ENCODE data around the gene TBX5.

The TBX5 gene

DNA sequence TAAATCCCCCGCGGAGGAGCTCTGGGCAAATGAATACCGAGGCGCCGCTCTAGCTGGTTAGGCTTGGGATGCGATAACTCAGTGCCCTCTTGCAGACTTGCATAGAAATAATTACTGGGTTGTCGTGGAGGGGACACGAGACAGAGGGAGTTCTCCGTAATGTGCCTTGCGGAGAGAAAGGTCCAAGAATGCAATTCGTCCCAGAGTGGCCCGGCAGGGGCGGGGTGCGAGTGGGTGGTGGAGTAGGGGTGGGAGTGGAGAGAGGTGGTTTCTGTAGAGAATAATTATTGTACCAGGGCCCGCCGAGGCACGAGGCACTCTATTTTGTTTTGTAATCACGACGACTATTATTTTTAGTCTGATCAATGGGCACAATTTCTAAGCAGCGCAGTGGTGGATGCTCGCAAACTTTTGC lies 2.5 kb upstream of the TBX5 start:
- H3K4me3 ChIP-seq: peak overlapping the region in 2 of 7 experiments; percentile 23 to 38
- H3K27ac ChIP-seq: peak overlapping the region in 7 of 21 experiments; percentile 12 to 91 (median 73)

DNA sequence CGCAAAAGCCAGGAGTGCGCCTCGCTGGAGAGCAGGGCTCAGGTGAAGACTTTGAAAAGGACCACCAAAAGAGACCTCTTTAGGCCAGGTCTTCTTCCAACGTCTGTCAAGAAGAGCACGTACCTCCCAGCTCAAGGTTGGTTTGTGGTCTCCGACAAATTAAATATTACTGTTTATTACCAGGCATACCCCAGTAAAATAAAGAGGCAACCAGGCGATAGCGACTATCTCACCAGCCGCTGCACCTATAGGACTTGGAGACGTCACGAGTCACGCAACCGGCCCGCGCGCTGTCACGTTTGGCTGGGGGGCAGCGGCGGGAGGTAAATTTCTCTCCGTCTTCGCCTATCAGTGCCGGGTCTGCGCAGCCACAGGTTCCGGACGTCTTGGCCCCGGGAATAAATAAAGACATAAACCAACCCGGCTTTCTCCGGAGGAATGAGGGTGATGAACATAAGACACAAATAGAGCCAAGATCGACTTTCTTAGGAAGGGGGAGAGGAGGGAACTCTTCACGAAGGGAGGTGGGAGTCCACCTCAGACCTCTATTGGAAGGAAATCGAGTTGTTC lies 2.0 kb upstream of the TBX5 start:
- peak overlapping the region in 4 of 21 experiments; percentile 70 to 91 (median 80) for H3K27ac ChIP-seq
- peak overlapping the region in 2 of 7 experiments; percentile 23 to 38 for H3K4me3 ChIP-seq

DNA sequence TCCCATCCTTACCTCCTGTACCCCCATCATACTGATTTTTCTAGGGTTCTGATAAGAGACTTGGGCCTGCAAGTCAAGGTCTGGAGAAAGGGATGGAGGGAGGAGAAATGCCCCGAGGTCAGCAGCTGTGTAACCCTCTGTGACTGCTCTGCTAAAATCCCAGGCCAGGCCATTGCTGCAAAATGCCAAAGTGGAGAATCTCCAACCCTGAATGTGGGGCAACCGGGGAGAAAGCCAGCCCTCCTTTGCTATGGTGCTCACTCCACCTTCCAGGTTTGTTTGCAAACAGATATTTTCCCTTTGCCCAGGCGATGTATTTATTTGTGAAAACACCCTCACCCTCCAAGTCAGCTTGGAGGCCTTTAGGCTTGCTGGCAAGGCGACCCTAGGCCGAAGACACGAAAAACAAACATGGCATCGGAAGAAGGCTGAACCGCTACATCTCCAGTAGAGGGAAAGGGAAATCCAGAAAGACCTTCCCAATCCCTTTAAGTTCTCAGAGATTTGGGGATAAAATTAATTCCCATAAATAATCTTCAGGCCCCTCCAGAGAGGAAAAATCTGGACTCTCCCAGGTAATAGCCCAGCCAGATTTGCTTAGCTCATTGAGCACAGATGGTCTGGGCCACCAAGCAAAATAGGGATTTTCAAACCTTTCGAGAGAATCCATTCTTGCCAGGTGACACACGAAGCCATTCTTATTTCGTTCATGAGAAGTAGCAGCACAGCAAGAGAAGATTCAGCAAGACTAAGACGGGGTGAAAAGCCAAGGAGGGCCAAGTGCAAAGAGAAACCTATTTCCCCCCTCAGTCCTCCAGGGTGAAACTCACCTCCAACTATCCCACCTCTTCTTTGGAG lies 1.3 kb upstream of the TBX5 start:
- peak overlapping the region in 4 of 21 experiments; percentile 55 to 91 (median 75) for H3K27ac ChIP-seq

DNA sequence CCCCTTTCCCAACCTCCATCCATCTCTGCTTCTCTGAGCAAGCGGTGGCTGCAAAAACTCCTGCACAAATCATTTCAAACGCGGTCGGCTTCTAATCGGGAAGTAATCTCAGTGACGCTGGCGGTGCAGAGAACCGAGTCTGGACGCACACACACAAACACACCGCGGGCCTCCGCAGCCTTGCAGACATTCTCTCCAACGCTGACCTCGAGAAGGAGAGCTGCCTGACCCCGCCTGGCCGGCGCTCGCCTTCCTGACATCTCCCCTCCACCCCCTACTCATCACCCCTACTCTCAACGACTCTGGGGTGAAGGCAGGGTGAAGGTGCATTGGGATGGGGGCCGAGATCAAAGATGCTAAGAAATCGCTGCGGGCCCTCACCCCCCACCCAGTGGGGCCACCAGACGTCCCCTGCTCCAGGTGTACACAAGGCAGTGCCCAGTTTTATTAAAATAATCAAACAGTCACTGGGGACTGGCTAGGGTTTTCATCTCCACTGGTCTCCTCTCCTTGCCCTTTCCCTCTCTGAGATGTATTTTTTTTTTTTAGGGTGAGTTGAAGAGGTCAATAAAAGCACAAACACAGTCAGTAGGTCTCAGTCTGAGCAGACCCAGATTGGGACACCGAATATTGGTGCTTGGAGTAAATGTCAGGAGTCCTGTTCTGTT lies 506 bp upstream of the TBX5 start:
- H3K4me3 ChIP-seq: peak overlapping the region in 2 of 7 experiments; percentile 34 to 38
- H3K27ac ChIP-seq: peak overlapping the region in 5 of 21 experiments; percentile 50 to 91 (median 70)

More for the DNA sequence above, 1.3 kb upstream of the TBX5 start:
- peak overlapping the region in 1 of 7 experiments; percentile 38 for H3K4me3 ChIP-seq

DNA sequence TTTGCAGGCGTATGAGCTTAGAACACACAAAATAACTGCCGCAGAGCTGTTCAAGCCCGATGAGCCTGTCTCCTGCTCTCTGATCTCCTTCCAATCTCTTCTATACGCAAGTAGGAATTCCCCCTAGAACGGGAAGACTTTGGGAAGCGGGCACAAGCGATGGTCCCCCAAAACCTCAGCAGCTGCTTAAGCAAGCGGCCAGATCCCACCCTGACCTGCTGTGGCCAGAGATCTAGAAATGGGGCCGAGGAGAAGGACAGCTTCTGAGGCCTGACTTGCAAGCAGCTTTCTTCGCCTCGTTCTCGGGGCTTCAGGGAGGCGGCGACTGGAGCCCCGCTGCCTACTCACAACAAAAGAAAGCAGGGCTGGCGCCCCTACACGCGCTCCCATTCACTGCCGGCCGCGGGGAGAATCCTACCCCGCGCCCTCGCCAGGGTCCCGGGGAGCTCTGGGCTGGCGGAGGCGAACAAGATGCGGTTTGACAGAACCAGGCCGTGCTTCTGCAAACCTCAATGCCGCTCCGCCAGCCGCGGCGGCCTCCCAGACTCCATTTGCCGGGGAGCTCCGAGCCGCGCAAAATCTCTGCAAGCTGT lies 922 bp downstream of the TBX5 start:
- Histone ChIP-seq H3K4me3 (peak overlapping the region in 3 of 7 experiments; percentile 1 to 34 (median 32)), H3K27ac (peak overlapping the region in 7 of 21 experiments; percentile 0 to 91 (median 68))

DNA sequence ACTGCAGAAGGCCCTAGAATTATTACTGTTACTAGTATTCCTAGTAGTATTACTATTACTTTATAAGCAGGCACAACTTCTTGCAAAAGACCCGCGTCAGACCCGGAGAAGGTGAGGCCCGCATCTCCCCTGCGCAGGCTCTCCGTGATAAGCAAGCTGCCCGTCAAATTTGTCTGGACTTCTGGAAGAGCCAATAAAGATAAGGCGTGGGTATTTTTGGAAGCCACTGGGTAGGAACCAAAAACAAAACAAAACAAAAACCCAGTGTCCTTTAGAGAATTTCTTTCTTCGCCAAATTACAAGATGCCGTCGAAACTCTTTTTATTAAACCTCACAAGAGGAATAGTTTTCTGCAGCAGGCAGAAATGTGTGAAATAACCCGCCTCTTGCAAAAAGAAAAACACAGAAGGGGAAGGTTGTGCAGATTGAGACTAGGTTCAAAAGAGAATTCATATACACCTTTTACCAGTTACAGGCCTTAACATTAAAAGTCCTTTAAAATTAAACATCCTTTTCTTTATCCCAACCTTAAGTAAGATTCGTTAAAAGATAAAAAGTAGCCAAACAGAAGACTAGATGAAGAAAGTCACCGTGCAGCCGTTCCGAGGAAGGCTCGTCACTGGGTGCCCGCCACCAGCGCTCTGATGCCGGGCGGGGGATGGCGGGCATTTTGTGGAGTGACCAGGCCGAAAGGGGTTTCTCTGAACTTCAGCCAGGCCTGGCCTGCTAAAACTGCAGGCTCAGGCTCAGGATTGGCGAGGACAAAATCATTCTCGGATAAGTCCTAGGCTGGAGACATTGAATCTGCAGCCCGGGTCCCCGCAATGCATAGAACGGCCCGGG lies 1.6 kb downstream of the TBX5 start:
- Histone ChIP-seq H3K27ac (peak overlapping the region in 7 of 21 experiments; percentile 0 to 91 (median 68)), H3K4me3 (peak overlapping the region in 2 of 7 experiments; percentile 32 to 34)

DNA sequence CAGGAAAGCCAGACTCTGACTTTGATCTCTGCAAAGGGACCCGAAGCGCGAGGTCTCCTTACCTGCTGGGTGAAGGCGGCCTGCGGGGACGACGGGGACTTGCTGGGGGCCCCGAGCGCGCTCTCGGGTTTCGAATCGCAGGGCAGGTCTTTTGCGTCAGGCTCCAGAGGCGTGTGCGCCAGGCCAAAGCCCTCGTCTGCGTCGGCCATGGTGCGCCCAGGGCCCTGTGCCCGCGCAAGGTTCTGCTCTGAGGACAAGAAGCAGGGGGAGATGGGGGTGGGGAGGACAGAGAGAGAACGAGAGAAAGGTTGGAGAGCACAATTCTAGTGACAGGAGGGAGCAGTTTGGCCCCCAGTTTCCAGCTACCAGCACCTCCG lies 2.3 kb downstream of the TBX5 start:
- H3K4me3 ChIP-seq: peak overlapping the region in 1 of 7 experiments; percentile 32
- H3K27ac ChIP-seq: peak overlapping the region in 4 of 21 experiments; percentile 47 to 91 (median 74)

DNA sequence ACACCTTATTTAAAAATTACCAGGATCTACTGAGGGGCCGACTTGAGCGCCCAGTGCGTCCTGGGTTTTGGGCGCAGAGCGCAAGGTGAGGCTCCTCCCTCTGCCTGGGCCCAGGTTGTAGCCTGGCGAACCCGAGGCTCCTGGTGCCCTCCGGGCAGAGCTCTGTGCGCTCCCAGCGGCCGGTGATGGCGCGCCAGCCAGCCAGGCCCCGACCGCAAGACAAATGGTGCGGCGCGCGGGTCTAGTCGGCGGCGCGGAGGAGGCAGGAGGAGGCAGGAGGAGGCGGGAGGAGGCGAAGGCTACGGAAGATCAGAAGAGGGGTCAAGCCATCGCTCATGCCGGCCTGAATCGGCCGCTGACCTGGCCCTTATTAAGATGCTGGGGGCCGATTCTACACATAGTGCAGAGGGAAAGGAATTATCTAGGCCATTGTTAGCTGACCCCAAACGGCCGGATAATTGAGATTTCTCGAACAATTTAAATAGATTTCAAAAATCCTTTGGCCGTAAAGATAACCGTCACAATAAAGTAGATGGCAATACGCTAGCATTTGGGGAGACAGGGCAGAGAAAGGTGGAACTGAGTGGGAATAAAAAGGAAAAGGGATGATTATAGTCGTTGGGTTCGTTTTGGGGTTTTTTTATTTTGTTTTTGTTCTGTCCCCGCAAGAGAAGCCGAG lies 2.8 kb downstream of the TBX5 start:
- H3K4me3 ChIP-seq: peak overlapping the region in 1 of 7 experiments; percentile 6
- H3K27ac ChIP-seq: peak overlapping the region in 4 of 21 experiments; percentile 47 to 91 (median 74)

DNA sequence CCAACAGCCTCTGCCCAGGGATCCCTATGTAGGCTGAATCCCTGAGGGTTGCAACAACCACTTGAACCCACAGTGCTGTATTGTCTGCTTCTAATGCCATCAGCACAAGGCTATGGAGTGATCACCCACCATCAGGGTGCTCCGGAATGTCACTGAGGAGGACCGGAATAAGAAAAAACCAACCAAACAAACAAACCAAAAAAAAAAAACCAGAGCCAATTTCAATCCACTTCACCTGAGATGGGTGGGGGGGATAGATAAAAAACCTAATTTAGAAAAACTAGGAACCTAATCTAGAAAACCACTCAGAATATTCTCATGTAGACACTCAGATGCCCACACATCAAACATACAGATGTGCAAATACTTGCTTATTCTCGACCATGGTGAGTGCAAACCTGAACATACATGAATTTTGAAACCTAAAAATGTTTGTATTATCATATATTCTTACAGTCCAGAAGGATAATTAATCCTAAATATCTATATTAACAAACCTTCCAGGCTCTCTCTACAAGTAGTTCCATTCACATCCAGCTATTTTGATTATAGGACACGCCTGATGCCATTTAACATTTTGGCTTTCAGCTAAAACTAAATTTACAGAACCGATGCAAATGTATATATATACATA lies 3.7 kb downstream of the TBX5 start:
- Histone ChIP-seq H3K27ac (peak overlapping the region in 2 of 21 experiments; percentile 31 to 91), H3K4me3 (no peak overlapping the region)

DNA sequence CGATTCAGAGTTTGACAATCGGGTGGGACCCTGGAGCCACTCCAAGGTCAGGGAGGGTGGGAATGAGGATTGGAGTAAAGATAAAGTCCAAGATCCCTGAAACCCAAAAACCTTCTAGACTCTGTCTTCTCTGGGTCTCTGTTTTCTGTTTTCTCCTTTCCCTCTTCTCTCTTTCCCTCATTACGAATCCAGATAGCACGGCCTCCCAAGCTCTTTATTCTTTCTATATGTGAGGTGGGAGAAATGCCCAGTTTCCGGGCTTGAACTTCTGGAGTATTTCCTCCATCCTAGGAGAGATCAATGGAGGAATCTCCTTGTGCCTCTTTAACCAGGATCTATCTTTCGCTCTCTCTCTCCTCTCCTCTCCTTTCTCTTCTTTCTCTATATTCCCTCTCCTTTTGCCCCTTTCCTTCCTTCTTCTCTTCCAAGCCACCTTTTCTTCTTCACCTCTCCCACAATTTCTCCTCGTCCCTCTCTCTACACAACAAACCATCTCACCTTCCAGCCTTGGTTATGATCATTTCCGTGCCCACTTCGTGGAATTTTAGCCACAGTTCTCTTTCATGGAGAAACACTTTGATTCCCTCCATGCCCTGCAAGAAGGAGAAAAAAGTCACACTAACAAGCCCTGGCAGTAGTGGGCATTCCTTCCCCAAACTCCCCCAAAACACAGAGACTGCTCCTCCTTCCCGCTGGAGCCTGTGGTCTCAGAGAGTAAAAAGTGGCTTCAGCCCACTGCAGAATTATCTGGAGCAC lies 4.4 kb downstream of the TBX5 start:
- Histone ChIP-seq H3K4me3 (no peak overlapping the region), H3K27ac (peak overlapping the region in 5 of 21 experiments; percentile 21 to 87 (median 62))

DNA sequence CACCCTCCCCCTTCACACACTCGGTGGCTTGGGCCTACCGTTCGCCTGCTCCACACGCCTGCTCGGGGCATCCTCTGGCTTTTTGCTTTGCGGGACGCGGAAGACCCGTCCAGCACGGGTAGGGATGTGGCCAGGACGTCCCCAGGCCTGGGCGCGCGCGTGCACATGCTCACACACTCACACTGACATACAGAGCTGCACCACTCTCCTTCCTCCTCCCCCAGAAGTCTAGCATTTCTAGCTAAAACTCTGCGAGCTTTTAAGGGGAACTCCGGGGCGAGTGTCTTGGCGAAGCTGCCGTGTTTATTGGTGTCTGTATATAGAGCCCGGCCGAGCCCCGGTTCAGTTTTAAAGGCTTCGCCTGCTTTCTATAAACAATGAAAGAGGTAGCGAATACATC lies 5.0 kb downstream of the TBX5 start:
- peak overlapping the region in 5 of 21 experiments; percentile 23 to 87 (median 71) for H3K27ac ChIP-seq
- no peak overlapping the region for H3K4me3 ChIP-seq

DNA sequence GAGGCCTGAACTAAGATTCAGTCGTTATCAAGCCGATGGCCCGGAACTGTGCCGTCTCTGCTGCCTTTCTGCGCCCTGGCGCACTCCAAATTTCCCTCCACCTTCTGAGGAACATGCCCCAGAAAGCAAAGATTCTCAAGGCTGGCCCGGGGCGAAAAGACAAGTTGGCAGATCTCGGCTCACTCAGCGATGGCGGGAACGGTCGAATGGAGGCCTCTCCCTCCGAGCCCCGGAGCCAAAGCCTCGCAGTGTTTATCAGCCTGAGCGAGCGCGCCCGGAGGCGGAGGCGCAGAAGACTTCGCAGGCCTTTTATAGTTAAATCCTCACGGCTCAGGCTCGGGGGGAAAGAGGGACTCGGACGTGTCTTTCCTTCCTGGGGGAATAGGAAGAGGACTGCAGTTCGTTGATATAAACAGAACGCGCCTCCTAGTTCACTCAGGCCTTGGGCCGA lies 5.6 kb downstream of the TBX5 start:
- peak overlapping the region in 4 of 21 experiments; percentile 60 to 87 (median 74) for H3K27ac ChIP-seq
- no peak overlapping the region for H3K4me3 ChIP-seq

DNA sequence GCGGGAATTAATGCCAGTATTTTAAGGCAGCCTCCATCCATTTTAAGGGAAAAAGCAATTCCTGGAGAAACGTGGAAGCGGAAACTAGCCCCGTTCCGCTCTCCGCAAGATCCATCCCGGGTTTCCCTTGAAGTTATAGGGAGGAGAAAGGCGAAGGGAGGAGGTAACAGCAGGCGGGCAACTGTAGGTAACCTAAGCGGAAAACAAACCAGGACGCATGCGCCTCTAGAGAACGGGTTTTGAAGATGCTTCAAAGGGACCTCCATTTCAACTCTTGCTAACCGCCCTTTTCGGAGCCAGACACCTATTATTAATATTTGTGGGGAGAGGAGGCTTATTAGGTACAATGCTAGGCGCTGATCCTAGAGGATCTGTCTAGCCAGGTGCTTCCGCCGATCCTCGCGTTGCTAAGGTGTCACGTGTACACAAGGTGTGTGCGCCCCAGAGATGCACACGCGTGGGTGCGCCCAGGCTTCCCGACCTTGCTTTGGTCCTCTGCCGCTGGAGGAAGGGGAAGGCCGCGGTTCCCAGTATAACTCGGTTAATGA lies 6.2 kb downstream of the TBX5 start:
- peak overlapping the region in 4 of 21 experiments; percentile 60 to 87 (median 74) for H3K27ac ChIP-seq
- no peak overlapping the region for H3K4me3 ChIP-seq

DNA sequence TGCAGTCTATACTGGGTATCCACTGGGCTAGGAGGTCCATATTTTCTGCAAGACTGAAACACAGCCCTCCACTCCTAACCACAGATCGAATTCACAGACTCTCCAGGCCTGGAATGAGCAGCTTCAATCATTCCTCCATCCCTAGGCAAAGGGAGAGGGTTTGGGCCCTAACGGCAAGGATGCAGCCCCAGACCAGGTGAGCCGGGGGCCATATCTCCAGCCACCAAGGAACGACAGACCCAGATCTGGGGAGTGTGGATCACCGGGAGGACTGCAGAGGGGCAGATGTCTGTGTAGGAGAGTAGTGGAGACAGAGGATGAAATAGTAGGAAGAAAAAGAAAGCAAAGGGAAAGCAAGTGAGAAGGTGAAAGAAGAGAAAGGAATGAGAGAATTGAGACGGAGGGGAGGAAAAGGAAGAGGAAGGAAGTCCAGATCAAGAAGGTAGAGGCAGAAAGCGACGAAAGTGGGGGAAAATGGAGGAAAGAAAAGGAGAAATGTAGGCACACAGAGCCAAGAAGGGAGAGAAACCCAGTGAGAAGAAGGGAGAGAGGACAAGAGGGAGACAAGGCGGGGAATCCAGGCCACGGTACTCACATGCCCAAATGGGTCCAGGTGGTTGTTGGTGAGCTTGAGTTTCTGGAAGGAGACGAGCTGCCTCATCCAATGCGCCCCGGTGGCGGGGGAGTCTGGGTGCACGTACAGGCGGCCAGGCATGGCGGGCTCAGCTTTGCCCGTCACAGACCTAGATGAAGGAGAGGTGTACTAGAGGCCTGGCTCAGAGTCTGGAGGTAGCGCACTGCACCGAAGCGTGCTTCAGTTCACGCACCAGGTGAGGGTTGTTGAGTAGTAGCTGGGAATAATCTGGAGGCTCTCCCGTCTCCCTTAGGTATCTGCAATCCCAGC lies 7.7 kb downstream of the TBX5 start:
- Histone ChIP-seq H3K27ac (no peak overlapping the region), H3K4me3 (no peak overlapping the region)

DNA sequence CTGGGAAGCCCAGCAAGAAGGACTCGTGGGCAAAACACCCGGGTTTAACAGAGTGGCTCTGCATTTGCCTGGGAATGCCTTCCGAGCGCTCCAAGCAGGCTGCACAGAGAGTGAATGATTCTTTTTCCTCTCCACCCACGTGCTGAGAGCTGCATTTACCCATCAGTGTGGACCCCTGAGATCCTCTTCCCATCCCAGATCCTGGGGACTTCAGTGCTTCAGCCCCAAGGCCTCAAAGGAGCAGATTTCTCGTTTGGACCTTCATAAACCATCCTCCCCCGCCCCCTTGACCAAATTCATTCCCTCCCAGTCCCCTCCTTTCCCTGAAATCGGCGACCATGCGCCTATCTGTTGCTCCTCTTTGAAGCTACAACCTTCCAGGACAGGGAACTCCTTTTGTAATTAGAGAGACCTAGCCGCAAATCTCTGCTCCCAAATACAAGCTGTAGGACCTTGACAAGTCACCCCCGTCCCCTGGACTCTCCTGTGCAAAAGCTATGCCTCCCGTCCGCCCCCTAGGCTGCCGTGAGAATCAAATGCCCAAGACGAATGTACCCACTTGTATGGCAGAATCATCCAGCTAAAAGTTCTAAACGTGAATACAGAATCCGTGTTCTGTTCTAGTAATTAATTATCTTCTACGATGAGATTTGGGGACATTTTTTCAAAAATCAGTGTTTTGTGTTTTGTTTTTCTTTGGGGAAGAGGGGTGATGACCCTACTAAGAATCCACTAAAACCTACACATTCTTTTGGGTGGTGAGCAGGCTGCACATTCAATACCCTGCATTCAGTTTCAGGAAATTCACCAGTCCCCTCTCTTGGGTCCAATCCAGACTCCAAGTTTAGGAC lies 8.8 kb downstream of the TBX5 start:
- Histone ChIP-seq H3K4me3 (no peak overlapping the region), H3K27ac (peak overlapping the region in 2 of 21 experiments; percentile 57 to 77)

All from skin epidermis (tissue), 12 donors.